Parathyroid adenoma (tissue), 2 donors: ENCODE data around the gene CDCP1.
"Not testable (repeated sequence)": the region's sequence is repeated elsewhere in the genome, so short reads cannot be mapped to it uniquely, and the experiment has no call there.

Experiments used
- H2AFZ ChIP-seq: fragments of 300-600 bp; sonication (generic); one replicate; pipeline ENCODE4 v1.7.0; 2017; ENCODE audit warnings: antibody characterized with exemption, mild to moderate bottlenecking
- H3K27ac ChIP-seq: fragments of 300-600 bp; sonication (generic); one replicate; pipeline ENCODE4 v1.7.0; 2017
- H3K27me3 ChIP-seq: fragments of 300-600 bp; sonication (generic); one replicate; pipeline ENCODE4 v1.7.0; 2017; ENCODE audit warnings: low read length; ENCODE audit not compliant: control insufficient read depth, insufficient read depth
- H3K36me3 ChIP-seq: fragments of 300-600 bp; sonication (generic); one replicate; pipeline ENCODE4 v1.7.0; 2017; ENCODE audit warnings: low read length; ENCODE audit not compliant: control insufficient read depth, insufficient read depth
- H3K4me1 ChIP-seq: fragments of 300-600 bp; sonication (generic); one replicate; pipeline ENCODE4 v1.7.0; 2017; ENCODE audit warnings: control low read depth
- H3K4me2 ChIP-seq: fragments of 300-600 bp; sonication (generic); one replicate; pipeline ENCODE4 v1.7.0; 2017; ENCODE audit warnings: low read length
- H3K4me3 ChIP-seq: fragments of 300-600 bp; sonication (generic); one replicate; pipeline ENCODE4 v1.7.0; 2017; ENCODE audit warnings: low read depth, low read length
- H3K79me2 ChIP-seq: fragments of 300-600 bp; sonication (generic); one replicate; pipeline ENCODE4 v1.7.0; 2017; ENCODE audit warnings: control low read depth
- H3K9ac ChIP-seq: fragments of 300-600 bp; sonication (generic); one replicate; pipeline ENCODE4 v1.7.0; 2017; ENCODE audit warnings: mild to moderate bottlenecking
- H3K9me3 ChIP-seq: fragments of 300-600 bp; sonication (generic); one replicate; pipeline ENCODE4 v1.7.0; 2017; ENCODE audit warnings: low read length; ENCODE audit not compliant: control insufficient read depth
- TF ChIP-seq, protein P1 (sequence below): fragments of 300-600 bp; sonication (generic); IDR thresholded peaks from one replicate; pipeline ENCODE4 v1.7.0; 2017; ENCODE audit warnings: antibody characterized with exemption, mild to moderate bottlenecking
- donor health status: primary hyperparathyroidism.

CDCP1 gene

DNA sequence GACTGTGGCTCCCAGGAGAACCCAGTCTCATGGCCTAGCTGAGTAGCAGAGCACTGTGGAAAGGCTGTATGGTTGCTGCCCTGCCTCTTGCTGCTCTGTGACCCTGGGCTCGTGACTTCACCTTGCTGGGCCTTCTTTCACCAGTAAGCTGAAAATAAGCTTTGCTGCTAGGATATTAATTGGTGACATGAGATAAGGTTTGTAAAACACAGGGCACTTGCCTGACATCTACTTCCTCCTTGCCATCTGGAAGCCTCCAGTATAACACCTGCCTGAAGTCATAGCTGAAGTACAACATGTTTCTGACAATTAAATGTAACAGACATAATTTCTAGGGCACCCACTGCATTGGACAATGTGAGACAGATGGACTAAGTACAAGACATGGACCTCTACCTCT lies 66.5 kb downstream of the CDCP1 start:
- TF ChIP-seq, protein P1, sequence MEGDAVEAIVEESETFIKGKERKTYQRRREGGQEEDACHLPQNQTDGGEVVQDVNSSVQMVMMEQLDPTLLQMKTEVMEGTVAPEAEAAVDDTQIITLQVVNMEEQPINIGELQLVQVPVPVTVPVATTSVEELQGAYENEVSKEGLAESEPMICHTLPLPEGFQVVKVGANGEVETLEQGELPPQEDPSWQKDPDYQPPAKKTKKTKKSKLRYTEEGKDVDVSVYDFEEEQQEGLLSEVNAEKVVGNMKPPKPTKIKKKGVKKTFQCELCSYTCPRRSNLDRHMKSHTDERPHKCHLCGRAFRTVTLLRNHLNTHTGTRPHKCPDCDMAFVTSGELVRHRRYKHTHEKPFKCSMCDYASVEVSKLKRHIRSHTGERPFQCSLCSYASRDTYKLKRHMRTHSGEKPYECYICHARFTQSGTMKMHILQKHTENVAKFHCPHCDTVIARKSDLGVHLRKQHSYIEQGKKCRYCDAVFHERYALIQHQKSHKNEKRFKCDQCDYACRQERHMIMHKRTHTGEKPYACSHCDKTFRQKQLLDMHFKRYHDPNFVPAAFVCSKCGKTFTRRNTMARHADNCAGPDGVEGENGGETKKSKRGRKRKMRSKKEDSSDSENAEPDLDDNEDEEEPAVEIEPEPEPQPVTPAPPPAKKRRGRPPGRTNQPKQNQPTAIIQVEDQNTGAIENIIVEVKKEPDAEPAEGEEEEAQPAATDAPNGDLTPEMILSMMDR: no peak
- Histone ChIP-seq H3K9ac (no peak overlapping the region), H3K27me3 (no peaks in the 10 kb centered on the region), H3K4me1 (no peaks in the 10 kb centered on the region), H3K4me2 (no peak overlapping the region), H2AFZ (no peak overlapping the region), H3K4me3 (no peak overlapping the region), H3K27ac (no peak overlapping the region), H3K79me2 (no peaks in the 10 kb centered on the region), H3K9me3 (no peaks in the 10 kb centered on the region), H3K36me3 (no peaks in the 10 kb centered on the region)

DNA sequence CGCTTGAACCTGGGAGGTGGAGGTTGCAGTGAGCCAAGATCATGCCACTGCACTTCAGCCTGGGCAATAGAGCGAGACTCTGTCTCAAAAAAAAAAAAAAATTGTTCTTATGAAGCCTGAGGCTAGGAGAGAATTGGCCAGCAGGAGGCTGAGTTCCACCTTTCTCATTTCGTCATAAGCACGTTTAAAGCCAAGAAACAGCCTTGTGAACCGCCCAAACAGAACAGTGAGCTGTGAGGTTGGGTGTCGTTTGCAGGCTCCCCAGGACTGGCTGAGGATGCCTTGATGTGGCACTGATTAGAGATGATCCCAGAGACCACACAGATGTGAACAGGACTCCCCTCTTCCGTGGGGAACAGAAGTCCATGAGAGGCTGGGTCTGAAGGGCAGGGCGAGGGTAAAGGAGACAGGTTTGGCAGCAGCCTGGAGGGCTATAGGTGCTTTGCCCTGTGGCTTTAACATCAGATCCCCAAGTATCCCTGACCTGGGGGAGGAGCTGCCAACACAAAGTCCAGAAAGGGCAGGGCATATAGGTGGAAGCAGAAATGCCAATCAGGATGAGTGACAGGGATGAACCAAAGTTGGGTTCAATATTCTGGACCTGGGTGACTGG lies 67.2 kb downstream of the CDCP1 start:
- Histone ChIP-seq H3K9ac (no peak overlapping the region), H3K9me3 (no peaks in the 10 kb centered on the region)

DNA sequence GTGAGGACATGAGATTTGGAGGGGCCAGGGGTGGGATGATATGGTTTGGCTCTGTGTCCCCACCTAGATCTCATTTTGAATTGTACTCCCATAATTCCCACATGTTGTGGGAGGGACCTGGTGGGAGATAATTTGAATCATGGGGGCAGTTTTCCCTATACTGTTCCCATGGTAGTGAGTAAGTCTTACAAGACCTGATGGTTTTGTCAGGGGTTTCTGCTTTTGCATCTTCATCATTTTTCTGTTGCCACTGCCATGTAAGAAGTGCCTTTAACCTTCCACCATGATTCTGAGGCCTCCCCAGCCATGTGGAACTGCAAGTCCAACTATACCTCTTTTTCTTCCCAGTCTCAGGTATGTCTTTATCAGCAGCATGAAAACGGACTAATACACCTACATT lies 67.9 kb downstream of the CDCP1 start:
- not testable (repeated sequence) for H3K4me3 ChIP-seq, H3K4me1 ChIP-seq, H3K36me3 ChIP-seq, H3K27ac ChIP-seq, H3K79me2 ChIP-seq, H3K9ac ChIP-seq, H2AFZ ChIP-seq, H3K9me3 ChIP-seq, H3K27me3 ChIP-seq, H3K4me2 ChIP-seq

More for the DNA sequence above, 67.2 kb downstream of the CDCP1 start:
- Histone ChIP-seq H3K36me3 (no peaks in the 10 kb centered on the region), H3K4me3 (no peak overlapping the region), H3K4me1 (no peaks in the 10 kb centered on the region), H2AFZ (no peak overlapping the region), H3K27ac (no peak overlapping the region), H3K4me2 (no peak overlapping the region), H3K79me2 (no peaks in the 10 kb centered on the region), H3K27me3 (no peaks in the 10 kb centered on the region)
- TF ChIP-seq, protein P1: no peak

DNA sequence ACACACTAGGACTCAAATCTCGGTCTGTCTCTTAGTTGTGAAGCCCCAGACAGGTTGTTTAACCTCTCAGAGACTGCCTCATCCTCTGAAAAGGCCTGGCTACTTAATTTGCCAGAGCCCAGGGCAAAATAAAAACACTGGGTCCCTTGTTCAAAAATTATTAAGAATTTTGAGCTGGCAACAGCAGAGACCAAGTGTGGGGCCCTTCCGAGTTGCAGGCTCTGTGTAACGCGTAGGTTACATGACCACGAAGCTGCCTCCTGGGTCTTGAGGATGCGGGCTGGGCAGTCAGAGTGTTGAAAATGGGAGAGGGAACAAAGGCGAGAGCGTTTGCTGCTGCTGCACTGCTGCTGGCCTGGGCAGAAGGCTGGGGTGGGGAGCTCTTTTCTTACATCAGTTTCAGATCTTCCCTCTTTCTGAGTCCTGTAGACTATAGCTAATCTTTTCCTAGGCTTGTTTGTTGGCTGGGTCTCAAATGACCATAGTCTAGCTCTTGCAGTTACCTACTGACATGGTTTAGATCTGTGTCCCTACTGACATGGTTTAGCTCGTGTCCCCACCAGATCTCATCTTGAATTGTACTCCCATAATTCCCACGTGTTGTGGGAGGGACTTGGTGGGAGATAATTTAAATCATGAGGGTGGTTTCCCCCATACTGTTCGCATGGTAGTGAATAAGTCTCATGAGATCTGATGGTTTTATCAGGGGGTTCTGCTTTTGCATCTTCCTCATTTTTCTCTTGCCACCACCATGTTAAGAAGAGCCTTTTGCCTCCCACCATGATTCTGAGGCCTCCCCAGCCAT lies 70.2 kb downstream of the CDCP1 start:
- no peaks in the 10 kb centered on the region for H3K4me1 ChIP-seq
- H2AFZ ChIP-seq: no peak overlapping the region
- no peaks in the 10 kb centered on the region for H3K79me2 ChIP-seq
- H3K27me3 ChIP-seq: no peaks in the 10 kb centered on the region
- no peak overlapping the region for H3K4me3 ChIP-seq
- H3K9me3 ChIP-seq: no peaks in the 10 kb centered on the region
- TF ChIP-seq, protein P1: no peak
- no peaks in the 10 kb centered on the region for H3K36me3 ChIP-seq
- H3K9ac ChIP-seq: no peak overlapping the region
- no peak overlapping the region for H3K27ac ChIP-seq
- no peak overlapping the region for H3K4me2 ChIP-seq

DNA sequence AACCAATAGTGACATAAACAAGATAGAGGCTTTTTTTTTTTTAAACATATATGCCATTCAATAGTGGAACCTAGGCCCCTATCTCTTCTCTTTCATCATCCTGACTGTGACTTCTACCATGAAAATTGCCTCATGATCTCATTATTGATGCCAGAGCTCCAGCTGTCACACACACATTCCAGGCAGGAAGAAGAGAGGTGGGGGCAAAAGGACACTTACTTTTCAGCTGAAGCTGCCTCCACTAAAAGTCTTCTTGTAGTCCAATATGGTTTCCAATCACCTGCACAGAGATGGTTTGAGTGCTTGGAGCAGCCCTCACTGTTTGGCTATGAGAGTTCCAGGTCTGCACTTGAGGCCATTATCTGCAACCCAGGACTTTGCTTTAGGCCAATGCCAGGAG lies 75.1 kb downstream of the CDCP1 start:
- Histone ChIP-seq H3K4me2 (no peak overlapping the region), H3K27ac (no peak overlapping the region), H3K9ac (no peak overlapping the region), H3K36me3 (no peaks in the 10 kb centered on the region), H3K27me3 (no peaks in the 10 kb centered on the region), H2AFZ (no peak overlapping the region), H3K4me1 (no peaks in the 10 kb centered on the region), H3K79me2 (no peaks in the 10 kb centered on the region), H3K4me3 (no peak overlapping the region), H3K9me3 (no peaks in the 10 kb centered on the region)
- TF ChIP-seq, protein P1: no peak
